Measurements from ENCODE around the gene NAA40.

DNA sequence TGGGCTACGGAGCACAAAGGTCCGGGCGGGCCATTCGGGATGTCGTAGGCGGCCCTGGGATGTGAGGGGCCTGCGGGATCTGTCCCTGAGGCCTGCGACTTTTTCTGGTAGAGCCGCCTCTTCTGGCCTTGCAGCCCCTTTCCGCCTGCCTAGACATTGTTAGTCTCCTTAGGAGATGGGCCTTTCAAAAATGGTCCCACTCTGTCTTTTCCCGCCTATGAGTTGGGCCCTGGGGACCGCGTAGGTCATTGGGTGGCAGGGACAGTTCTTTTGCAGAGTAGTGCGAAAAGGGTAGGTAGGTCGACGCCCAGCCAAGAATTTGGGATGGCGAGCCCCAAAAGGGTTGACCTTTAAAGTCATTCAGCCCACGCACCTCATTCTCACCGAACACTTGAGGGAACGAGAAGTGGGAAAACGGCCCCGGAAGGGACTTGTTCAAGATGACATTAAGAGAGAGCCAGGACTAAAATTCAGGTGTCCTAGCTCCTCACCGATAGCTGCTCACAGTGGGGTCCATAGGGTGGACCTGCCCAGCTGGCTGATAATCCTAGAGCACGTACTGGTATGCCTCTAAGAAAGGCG lies 48.2 kb downstream of the NAA40 start:
- no peak for TF ChIP-seq ZNF660 (tag by site-specific recombination; IDR thresholded peaks at IDR 0.05)
- no peak for TF ChIP-seq ZNF529 (tag by site-specific recombination; IDR thresholded peaks at IDR 0.05; ENCODE audit: insufficient replicate concordance)
- TF ChIP-seq ZNF211 (tag by site-specific recombination; IDR thresholded peaks at IDR 0.05; ENCODE audit: low read depth): no peak
- no peak for TF ChIP-seq CTCF (tag by site-specific recombination; IDR thresholded peaks at IDR 0.05)
- no peak for TF ChIP-seq KLF16 (tag by site-specific recombination; IDR thresholded peaks at IDR 0.05)
- TF ChIP-seq ZNF639 (tag by site-specific recombination; IDR thresholded peaks at IDR 0.05): no peak
- no peak for TF ChIP-seq ZNF585B (tag by site-specific recombination; IDR thresholded peaks at IDR 0.05)
- no peak for TF ChIP-seq YY1 (tag by site-specific recombination; IDR thresholded peaks at IDR 0.05)
- TF ChIP-seq ZBTB49 (tag by site-specific recombination; IDR thresholded peaks at IDR 0.05; ENCODE audit: low read depth): no peak
- no peak for TF ChIP-seq ZNF274 (IDR thresholded peaks at IDR 0.05; ENCODE audit: low read length)
- TF ChIP-seq ZNF274 (tag by site-specific recombination; IDR thresholded peaks at IDR 0.05; ENCODE audit: borderline replicate concordance): no peak
- TF ChIP-seq ZNF558 (tag by site-specific recombination; IDR thresholded peaks at IDR 0.05): no peak
- TF ChIP-seq ZNF707 (tag by site-specific recombination; IDR thresholded peaks at IDR 0.05): no peak

All from HEK293 (cell line).